SW 1271 (cell line): ENCODE measurements around the gene NBEAL2.

Experiments
- DNase-seq, 2 experiments: peaks; one replicate each; lab custom pipeline; 2025; lab: John Stamatoyannopoulos, UW

Gene NBEAL2

GRCh38 chr3:46943237-46944187, 36.0 kb upstream of the NBEAL2 start:
- no peak for DNase-seq

GRCh38 chr3:46944191-46944590, 35.3 kb upstream of the NBEAL2 start:
- DNase-seq = no peak

- DNase-seq = no peak
These were observed 33.0 kb upstream of the NBEAL2 start for GRCh38 chr3:46946416-46946815.

GRCh38 chr3:46946856-46947545, 32.5 kb upstream of the NBEAL2 start:
- peak in 1 of 2 experiments; percentile 37 for DNase-seq

- DNase-seq = no peak
These were observed 31.9 kb upstream of the NBEAL2 start for GRCh38 chr3:46947546-46947901.

GRCh38 chr3:46947981-46948791, 31.3 kb upstream of the NBEAL2 start:
- peak in 1 of 2 experiments; percentile 52 for DNase-seq

- no peak for DNase-seq
These were observed 30.4 kb upstream of the NBEAL2 start for GRCh38 chr3:46948830-46949671.

GRCh38 chr3:46950177-46950576, 29.3 kb upstream of the NBEAL2 start:
- DNase-seq = no peak

- no peak for DNase-seq
These were observed 28.7 kb upstream of the NBEAL2 start for GRCh38 chr3:46950650-46951241.

GRCh38 chr3:46952813-46953212, 26.7 kb upstream of the NBEAL2 start:
- no peak for DNase-seq

GRCh38 chr3:46953234-46954010, 26.0 kb upstream of the NBEAL2 start:
- DNase-seq = no peak

GRCh38 chr3:46954178-46954577, 25.3 kb upstream of the NBEAL2 start:
- DNase-seq = no peak

GRCh38 chr3:46955157-46955556, 24.3 kb upstream of the NBEAL2 start:
- no peak for DNase-seq

- no peak for DNase-seq
These were observed 23.6 kb upstream of the NBEAL2 start for GRCh38 chr3:46955801-46956259.

- no peak for DNase-seq
These were observed 22.2 kb upstream of the NBEAL2 start for GRCh38 chr3:46957092-46957820.

GRCh38 chr3:46958467-46959160, 20.9 kb upstream of the NBEAL2 start:
- no peak for DNase-seq

GRCh38 chr3:46959161-46959511, 20.3 kb upstream of the NBEAL2 start:
- DNase-seq = no peak

GRCh38 chr3:46960081-46960701, 19.3 kb upstream of the NBEAL2 start:
- no peak for DNase-seq
